ENCODE data around the gene ZFTA.

ZFTA gene

DNA sequence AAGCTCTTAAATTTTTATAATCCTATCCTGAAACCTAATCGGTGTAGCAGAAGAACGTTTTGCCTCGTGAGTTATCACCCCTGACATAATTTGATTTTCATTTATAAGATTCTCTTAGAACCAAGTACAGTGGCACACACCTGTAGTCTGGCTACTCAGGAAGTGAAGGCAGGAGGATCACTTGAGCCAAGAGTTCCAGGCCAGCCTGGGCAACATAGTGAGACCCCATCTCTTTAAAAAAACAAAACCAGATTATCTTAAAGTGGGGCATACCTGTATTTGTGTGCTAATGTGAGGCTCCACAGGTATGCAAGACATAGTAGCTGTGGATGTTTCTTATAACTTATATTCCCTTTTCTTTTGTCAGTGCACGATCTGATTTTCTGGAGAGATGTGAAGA is 19.0 kb downstream of the ZFTA start:
- DNase-seq (ENCODE audit: low read depth): no peak

DNA sequence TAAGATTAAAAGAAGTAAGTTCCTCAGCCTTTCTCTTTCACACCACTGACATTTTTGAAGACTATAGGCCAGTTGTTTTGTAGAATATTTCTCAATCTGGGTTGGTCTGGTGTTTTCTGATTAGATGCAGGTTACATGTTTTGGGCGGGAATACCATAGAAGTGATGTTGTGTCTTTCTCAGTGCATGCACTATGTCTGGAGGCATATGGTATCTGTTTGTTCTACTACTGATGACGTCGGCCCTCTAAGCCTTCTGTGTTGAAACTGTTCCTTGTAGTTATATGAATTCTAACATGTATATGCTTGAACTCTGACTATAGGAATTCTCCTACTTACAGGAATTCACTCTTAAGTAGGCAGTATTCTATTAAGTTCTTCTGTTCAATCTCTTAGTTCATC is 21.6 kb downstream of the ZFTA start:
- no peak for DNase-seq (ENCODE audit: low read depth)

DNA sequence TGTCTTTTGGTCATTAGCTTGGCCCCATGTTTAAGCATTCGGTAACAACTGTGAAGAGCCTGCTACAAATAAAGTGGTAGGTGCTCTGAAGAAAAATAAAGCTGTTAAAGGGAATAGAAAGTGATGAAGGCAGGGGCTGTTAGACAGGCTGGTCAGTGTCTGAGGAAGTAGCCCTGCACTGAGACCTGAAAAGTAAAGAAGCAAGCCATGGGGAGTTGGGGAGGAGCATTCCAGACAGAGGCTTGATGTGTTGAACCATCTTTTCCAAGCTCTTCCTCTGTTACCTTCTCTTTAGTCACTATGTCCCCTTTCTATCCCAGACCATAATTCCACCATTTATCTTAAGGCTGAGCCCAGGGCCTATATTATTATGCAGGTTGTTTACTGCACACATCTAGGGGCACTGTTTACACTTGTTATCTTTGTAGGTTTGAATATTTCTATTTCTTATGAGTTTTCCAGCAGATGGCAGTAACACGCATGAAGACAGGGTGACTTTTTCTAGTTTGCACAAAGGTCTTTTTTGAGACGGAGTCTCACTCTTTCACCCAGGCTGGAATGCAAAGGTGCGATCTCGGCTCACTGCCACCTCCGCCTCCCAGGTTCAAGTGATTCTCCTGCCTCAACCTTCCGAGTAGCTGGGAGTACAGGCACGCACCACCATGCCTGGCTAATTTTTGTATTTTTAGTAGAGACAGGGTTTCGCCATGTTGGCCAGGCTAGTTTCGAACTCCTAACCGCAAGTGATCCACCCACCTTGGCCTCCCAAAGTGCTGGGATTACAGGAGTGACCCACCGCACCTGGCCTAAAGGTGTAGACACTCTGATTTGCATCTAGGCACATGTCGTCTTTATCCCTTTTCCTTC is 23.0 kb downstream of the ZFTA start:
- DNase-seq (ENCODE audit: low read depth): no peak

DNA sequence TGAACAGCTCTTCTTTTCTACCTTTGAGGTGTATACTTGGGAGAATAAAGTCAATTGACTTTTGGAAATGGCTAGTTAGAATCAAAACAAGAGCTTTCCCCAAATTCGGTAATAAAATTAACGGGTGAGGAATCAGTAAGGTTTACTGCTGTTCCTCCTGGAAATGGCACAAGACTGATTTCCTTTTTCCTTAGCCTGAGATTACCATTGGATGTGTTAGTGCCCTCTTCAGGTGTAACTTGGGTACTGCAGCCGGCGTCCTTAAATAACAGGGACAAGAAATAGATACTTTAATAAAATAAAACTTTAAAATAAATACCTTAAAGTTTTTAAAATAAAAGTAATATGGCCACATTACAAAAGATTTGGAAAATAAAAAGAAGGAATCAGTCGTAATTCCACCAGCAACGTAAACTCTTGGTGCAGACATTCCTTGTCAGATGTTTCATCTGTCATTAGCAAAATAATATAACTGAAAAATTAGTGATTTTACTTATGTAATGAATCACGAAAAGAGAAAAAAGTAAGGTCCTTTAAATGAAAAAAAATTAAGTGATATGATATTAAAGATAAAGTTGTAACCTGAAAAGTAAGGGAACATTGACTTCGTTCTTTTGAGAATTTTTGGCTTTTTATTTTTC is 29.7 kb downstream of the ZFTA start:
- peak; percentile 45 for DNase-seq (ENCODE audit: low read depth)

DNA sequence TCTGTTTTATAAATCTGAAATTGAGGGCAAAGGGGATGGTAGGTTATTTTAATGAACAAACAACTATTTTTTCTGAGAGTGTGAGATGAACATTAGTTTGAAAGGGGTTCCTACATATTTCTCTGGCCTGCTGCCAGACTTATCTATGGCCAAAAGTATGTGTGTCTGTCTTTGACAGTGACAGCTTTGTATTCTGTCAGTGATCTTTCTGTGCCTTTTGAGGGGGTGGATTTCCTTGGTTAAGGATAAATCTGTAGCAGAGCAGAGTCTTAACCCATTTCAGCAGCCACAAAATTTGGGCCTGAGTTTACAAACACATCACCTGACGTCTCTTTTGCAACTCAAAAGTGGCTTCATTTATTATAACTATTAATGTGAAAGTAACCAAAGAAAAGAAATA is 30.9 kb downstream of the ZFTA start:
- no peak for DNase-seq (ENCODE audit: low read depth)

DNA sequence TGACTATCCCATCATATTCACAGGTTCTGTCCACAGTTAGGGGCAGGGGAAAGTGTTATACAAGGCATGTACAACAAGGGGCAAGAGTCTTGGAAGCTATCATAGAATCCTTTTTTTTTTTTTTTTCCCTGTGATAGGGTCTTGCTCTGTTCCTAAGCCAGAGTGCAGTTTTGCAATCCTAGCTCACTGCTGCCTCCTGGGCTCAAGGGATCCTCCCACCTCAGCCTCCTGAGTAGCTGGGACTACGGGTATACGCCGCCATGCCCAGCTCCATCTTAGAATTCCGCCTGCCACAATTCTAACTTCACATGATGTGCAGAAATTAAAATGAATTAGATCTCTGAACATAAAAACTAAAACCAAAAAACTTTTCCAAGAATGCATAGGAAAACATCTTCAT is 31.7 kb downstream of the ZFTA start:
- no peak for DNase-seq (ENCODE audit: low read depth)

DNA sequence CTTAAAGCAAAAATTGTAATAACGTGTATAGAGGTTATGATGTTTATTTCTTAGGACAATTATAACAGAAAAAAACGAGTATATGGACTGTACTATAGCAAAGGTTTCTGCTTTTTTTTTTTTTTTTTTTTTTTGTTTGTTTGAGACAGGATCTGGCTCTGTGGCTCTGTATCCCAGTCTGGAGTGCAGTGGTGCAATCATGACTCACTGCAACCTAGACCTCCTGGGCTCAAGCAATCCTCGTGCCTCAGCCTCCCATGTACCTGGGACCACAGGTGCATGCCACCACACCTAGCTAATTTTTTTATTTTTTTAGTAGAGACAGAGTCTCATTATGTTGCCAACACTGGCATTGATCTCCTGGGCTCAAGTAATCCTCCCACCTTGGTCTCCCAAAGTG is 39.2 kb downstream of the ZFTA start:
- DNase-seq (ENCODE audit: low read depth): no peak

DNA sequence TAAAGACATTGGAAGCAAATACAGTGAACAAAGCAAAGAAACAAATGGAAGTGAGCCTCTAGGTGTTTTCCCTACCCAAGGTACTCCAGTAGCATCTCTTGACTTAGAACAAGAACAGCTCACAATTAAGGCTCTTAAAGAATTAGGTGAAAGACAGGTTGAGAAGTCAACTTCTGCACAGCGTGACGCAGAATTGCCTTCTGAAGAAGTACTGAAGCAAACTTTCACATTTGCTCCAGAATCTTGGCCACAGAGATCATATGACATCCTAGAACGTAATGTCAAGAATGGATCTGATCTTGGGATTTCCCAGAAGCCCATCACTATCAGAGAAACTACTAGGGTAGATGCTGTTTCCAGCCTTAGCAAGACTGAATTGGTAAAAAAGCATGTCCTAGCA is 48.0 kb downstream of the ZFTA start:
- DNase-seq (ENCODE audit: low read depth): no peak

DNA sequence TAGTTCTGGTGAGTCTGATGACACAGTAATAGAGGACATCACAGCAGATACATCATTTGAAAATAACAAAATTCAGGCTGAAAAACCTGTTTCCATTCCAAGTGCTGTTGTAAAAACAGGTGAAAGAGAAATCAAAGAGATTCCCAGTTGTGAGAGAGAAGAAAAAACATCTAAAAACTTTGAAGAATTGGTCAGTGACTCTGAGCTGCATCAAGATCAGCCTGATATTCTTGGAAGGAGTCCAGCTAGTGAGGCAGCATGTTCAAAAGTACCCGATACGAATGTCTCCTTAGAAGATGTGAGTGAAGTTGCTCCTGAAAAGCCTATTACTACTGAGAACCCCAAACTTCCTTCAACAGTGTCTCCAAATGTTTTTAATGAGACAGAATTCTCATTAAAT is 48.6 kb downstream of the ZFTA start:
- DNase-seq (ENCODE audit: low read depth): no peak

DNA sequence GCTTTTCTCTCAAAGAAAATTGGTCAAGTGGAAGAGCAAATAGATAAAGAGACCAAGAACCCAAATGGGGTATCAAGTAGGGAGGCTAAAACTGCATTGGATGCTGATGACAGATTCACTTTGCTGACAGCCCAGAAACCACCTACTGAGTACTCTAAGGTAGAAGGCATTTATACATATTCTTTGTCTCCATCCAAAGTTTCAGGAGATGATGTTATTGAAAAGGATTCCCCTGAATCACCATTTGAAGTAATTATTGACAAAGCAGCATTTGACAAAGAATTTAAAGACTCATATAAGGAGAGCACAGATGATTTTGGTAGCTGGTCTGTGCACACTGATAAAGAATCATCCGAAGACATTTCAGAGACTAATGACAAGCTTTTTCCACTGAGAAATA is 49.6 kb downstream of the ZFTA start:
- DNase-seq (ENCODE audit: low read depth): no peak
